SK-N-SH (cell line): ENCODE results near the gene PDE4D. TPM values are rescaled to one million over a fixed set of nuclear protein-coding genes. Genes with fewer than 3 reads are reported as not detected.

Experiments
- CTCF ChIA-PET: fragments of 300-600, 350-600 bp; formaldehyde crosslinking; extraction: SDS; loops from one replicate; lab custom pipeline; 2021; lab: Yijun Ruan, JAX
- POLR2A ChIA-PET: fragments of 350-600 bp; sonication (Branson Sonifier 250); formaldehyde crosslinking; extraction: SDS; loops from one replicate; lab custom pipeline; 2020; ENCODE audit warnings: antibody characterized with exemption, inconsistent platforms; lab: Yijun Ruan, JAX
- DNase-seq: peaks from one replicate; pipeline ENCODE4 v3.0.0; 2012
- H2AFZ ChIP-seq: fragments of 200-600 bp; sonication (generic); 2 replicates; pipeline ENCODE4 v1.8.1; 2016; ENCODE audit warnings: antibody characterized with exemption, mild to moderate bottlenecking, low read depth
- H3F3A ChIP-seq: fragments of 200-600 bp; sonication (generic); replicated peaks from 2 replicates; pipeline ENCODE3; 2016; ENCODE audit warnings: antibody characterized with exemption, mild to moderate bottlenecking; ENCODE audit not compliant: insufficient read depth
- H3K27ac ChIP-seq, 2 experiments: fragments of 200-500 bp in 1 of 2; fragments of 200-600 bp in 1 of 2; sonication (Bioruptor generic) in 1 of 2; sonication (generic), shearing (Covaris generic) in 1 of 2; 2 replicates each; pipeline versions ENCODE4 v1.5.1 to v1.6.1; 2014 to 2016; ENCODE audit warnings: low read depth in 2 of 2, inconsistent platforms in 1 of 2, low read length in 1 of 2, mild to moderate bottlenecking in 1 of 2, mixed read lengths in 1 of 2
- H3K27me3 ChIP-seq: fragments of 200-600 bp; sonication (generic), shearing (Covaris generic); 2 replicates; pipeline ENCODE4 v1.6.1; 2016; ENCODE audit warnings: mixed run types; ENCODE audit not compliant: insufficient read depth
- H3K36me3 ChIP-seq, 2 experiments: fragments of 200-500 bp in 1 of 2; fragments of 200-600 bp in 1 of 2; sonication (Bioruptor generic) in 1 of 2; sonication (generic) in 1 of 2; replicated peaks in 1 of 2; 2 replicates each; pipeline versions ENCODE3 to v1.5.1; 2014 to 2016; ENCODE audit warnings: low read length in 1 of 2, mild to moderate bottlenecking in 1 of 2; ENCODE audit not compliant: insufficient read depth in 2 of 2, control insufficient read depth in 1 of 2
- H3K4me1 ChIP-seq, 2 experiments: fragments of 200-500 bp in 1 of 2; fragments of 200-600 bp in 1 of 2; sonication (Bioruptor generic) in 1 of 2; sonication (generic), shearing (Covaris generic) in 1 of 2; 2 replicates each; pipeline versions ENCODE4 v1.5.1 to v1.6.1; 2014 to 2016; ENCODE audit warnings: low read depth in 1 of 2, low read length in 1 of 2, mixed run types in 1 of 2; ENCODE audit not compliant: insufficient read depth in 2 of 2, control insufficient read depth in 1 of 2
- H3K4me2 ChIP-seq: fragments of 200-600 bp; sonication (generic), shearing (Covaris generic); 2 replicates; pipeline ENCODE4 v1.6.1; 2017; ENCODE audit warnings: mixed run types
- H3K4me3 ChIP-seq, 2 experiments: fragments of 200-500 bp in 1 of 2; fragments of 200-600 bp in 1 of 2; sonication (Bioruptor generic) in 1 of 2; sonication (generic), shearing (Covaris generic) in 1 of 2; 2 replicates each; pipeline versions ENCODE4 v1.5.1 to v1.8.1; 2014 to 2016; ENCODE audit warnings: low read depth in 2 of 2, inconsistent platforms in 1 of 2, low read length in 1 of 2, mild to moderate bottlenecking in 1 of 2, mixed read lengths in 1 of 2, moderate library complexity in 1 of 2
- H3K79me2 ChIP-seq: fragments of 200-600 bp; sonication (generic); 2 replicates; pipeline ENCODE4 v1.8.1; 2017; ENCODE audit warnings: mild to moderate bottlenecking; ENCODE audit not compliant: insufficient read depth
- H3K9ac ChIP-seq: fragments of 200-600 bp; sonication (generic); 2 replicates; pipeline ENCODE4 v1.6.1; 2017; ENCODE audit warnings: mixed run types
- H3K9me2 ChIP-seq: fragments of 200-600 bp; sonication (generic); 2 replicates; pipeline ENCODE4 v1.6.1; 2017; ENCODE audit warnings: mixed run types
- H3K9me3 ChIP-seq: fragments of 200-600 bp; sonication (generic); 2 replicates; pipeline ENCODE4 v1.6.1; 2017; ENCODE audit warnings: mixed run types, mild to moderate bottlenecking, moderate library complexity
- H4K20me1 ChIP-seq: fragments of 200-600 bp; sonication (generic); 2 replicates; pipeline ENCODE4 v1.6.1; 2017; ENCODE audit warnings: mild to moderate bottlenecking, mixed run types; ENCODE audit not compliant: insufficient read depth
- ELF1 ChIP-seq: IDR thresholded peaks from 2 replicates; pipeline ENCODE4 v1.4.0; 2012
- FOXJ3 ChIP-seq: sonication (generic); formaldehyde crosslinking; IDR thresholded peaks from 2 replicates; pipeline ENCODE4 v1.5.1; 2020; ENCODE audit warnings: mild to moderate bottlenecking, missing genetic modification reagents
- GABPA ChIP-seq: IDR thresholded peaks from 2 replicates; pipeline ENCODE4 v1.4.0; 2012; ENCODE audit warnings: low read depth, mild to moderate bottlenecking
- IRF3 ChIP-seq: fragments of 150-350 bp; IDR thresholded peaks from 2 replicates; pipeline ENCODE4 v1.6.1; 2016; ENCODE audit warnings: mild to moderate bottlenecking, low read depth, low read length
- JUND ChIP-seq: IDR thresholded peaks from 2 replicates; pipeline ENCODE4 v1.4.0; 2012
- RAD21 ChIP-seq: IDR thresholded peaks from 2 replicates; pipeline ENCODE4 v1.6.1; 2012; ENCODE audit warnings: mild to moderate bottlenecking, low read length
- RCOR1 ChIP-seq: fragments of 150-350 bp; IDR thresholded peaks from 2 replicates; pipeline ENCODE4 v1.6.1; 2017; ENCODE audit warnings: antibody characterized with exemption, low read length
- REST ChIP-seq: IDR thresholded peaks from 2 replicates; pipeline ENCODE4 v1.6.1; 2012; ENCODE audit warnings: mild to moderate bottlenecking, low read depth, low read length, moderate library complexity
- SIN3A ChIP-seq: IDR thresholded peaks from 2 replicates; pipeline ENCODE4 v1.6.1; 2012; ENCODE audit warnings: low read depth, mild to moderate bottlenecking, low read length, moderate library complexity, borderline replicate concordance
- SMC3 ChIP-seq: IDR thresholded peaks from 2 replicates; pipeline ENCODE4 v1.6.1; 2012; ENCODE audit warnings: low read depth, low read length, improper control_type of control experiment
- USF1 ChIP-seq: IDR thresholded peaks from 2 replicates; pipeline ENCODE4 v1.4.0; 2012; ENCODE audit warnings: low read depth, borderline replicate concordance
- YY1 ChIP-seq: IDR thresholded peaks from 2 replicates; pipeline ENCODE4 v1.4.0; 2012; ENCODE audit warnings: low read depth, mild to moderate bottlenecking
- WGBS: methylation state at CpG from one replicate; pipeline ENCODE4 v1.1.6; 2017; ENCODE audit warnings: low lambda C conversion rate; 5-methylcytosine and 5-hydroxymethylcytosine counted together
- polyA plus RNA-seq, 3 experiments: library from polyadenylated mRNA; depleted of rRNA; stranded (reverse); fragments of >200 nt; gene quantifications; 2 replicates each; pipeline ENCODE4 v1.2.3, GENCODE V29; 2012

Gene PDE4D
- polyA plus RNA-seq, 1 of the 3 experiments (the other 2 are of a cell fraction) = 2.4 TPM

- H3K4me1 ChIP-seq = peaks cover 0 to 6% of the 10 kb centered on the region in 2 experiments; a peak in 1 of 4 replicates
- H3K9me2 ChIP-seq = 0 out of 2 replicates have a peak, but pooled peaks cover 3% of the 10 kb centered on the region
- no peak overlapping the region for H3K27ac ChIP-seq
- ChIA-PET POLR2A (no interaction called here), CTCF (no interaction called here)
- no peak overlapping the region for H3K4me3 ChIP-seq
- no peak overlapping the region for H3K9ac ChIP-seq
- no peaks in the 10 kb centered on the region for H3K27me3 ChIP-seq
- 75% methylated on average over 6 of the region's 6 CpGs for WGBS
- H3K9me3 ChIP-seq = no peaks in the 10 kb centered on the region
- no peak for DNase-seq
- no peak overlapping the region for H3K4me2 ChIP-seq
- H3F3A ChIP-seq = no peaks in the 10 kb centered on the region
- no peak for TF ChIP-seq IRF3
- no peak for TF ChIP-seq RAD21
- TF ChIP-seq GABPA = no peak
- no peak for TF ChIP-seq YY1
- no peak for TF ChIP-seq RCOR1
- TF ChIP-seq REST = no peak
- no peak for TF ChIP-seq FOXJ3
- TF ChIP-seq SIN3A = no peak
- no peak for TF ChIP-seq JUND
- TF ChIP-seq ELF1 = no peak
- TF ChIP-seq SMC3 = no peak
- no peak for TF ChIP-seq USF1
- no peaks in the 10 kb centered on the region for H4K20me1 ChIP-seq
- no peak overlapping the region for H2AFZ ChIP-seq
- H3K79me2 ChIP-seq = no peaks in the 10 kb centered on the region
- no peaks in the 10 kb centered on the region for H3K36me3 ChIP-seq
These were observed 471.3 kb downstream of the PDE4D start for GRCh38 chr5:59421986-59422941.
